ENCODE measurements around the gene GPR55. TPM values are rescaled to one million over a fixed set of nuclear protein-coding genes. Genes with fewer than 3 reads are reported as not detected.

Gene GPR55
- total and polyA plus RNA-seq, 10 of the 15 experiments (the other 5 are each of a cell fraction or from before 2014, with no cell fraction given) = 2.1 to 30.1 (median 16.2) TPM

- TF ChIP-seq ETV6 (conservative IDR thresholded peaks at IDR 0.05 in 1 of 2, IDR thresholded peaks at IDR 0.05 in 1 of 2; ENCODE audit: borderline replicate concordance in 1 of 2, low read depth in 1 of 2) = peak in 1 of 2 experiments; percentile 46; a peak in 1 of 4 replicates
- TF ChIP-seq SUZ12 (IDR thresholded peaks at IDR 0.05; ENCODE audit: unreplicated experiment) = no peak
- TF ChIP-seq RELB (IDR thresholded peaks at IDR 0.05; ENCODE audit: low read depth) = peak; percentile 82
- TF ChIP-seq SIN3A (IDR thresholded peaks at IDR 0.05; ENCODE audit: low read depth, low read length) = no peak
- no peak for TF ChIP-seq SIX5 (IDR thresholded peaks at IDR 0.05; ENCODE audit: low read depth, low read length, severe bottlenecking)
Measured at GRCh38 chr2:230925879-230926765, 1.1 kb upstream of the GPR55 start (continued).

GRCh38 chr2:230925443-230925878 lies 419 bp upstream of the GPR55 start:
- TSS peak; percentile 86 for BruUV-seq (replicated peaks)
- H3K4me3 ChIP-seq = peak overlapping the region; percentile 78
- no peaks in the 10 kb centered on the region for H3K9me3 ChIP-seq (replicated peaks; ENCODE audit: control insufficient read depth, insufficient read depth, low read length)
- in situ Hi-C loops (cut with MboI) = loop anchor here (10.0 kb wide), 1 partner anchor 59 kb away; no protein-coding TSS in a partner anchor
- ChIA-PET POLR2A (interaction anchor here (0.9 to 9.7 kb wide), 9 partner anchors 12 to 59 kb away, joined by 3 to 117 read pairs (median 12); no protein-coding TSS in a partner anchor), RAD21 (ENCODE audit: unreplicated experiment) (interaction anchor here (0.8 to 11.2 kb wide), 23 partner anchors 8 to 127 kb away, joined by 3 to 261 read pairs (median 7); partner anchors contain the start of gene ITM2C), CTCF (interaction anchor here (0.7 to 16.2 kb wide), 24 partner anchors 7 to 127 kb away, joined by 3 to 315 read pairs (median 11); partner anchors contain the start of gene ITM2C), SMC1A (ENCODE audit: uncharacterized antibody, unreplicated experiment) (interaction anchor here (0.8 to 16.5 kb wide), 15 partner anchors 8 to 101 kb away, joined by 3 to 248 read pairs (median 4); partner anchors contain the start of gene ITM2C)
- WGBS (ENCODE audit: insufficient coverage, insufficient replicate concordance, low lambda C conversion rate, missing lambda C conversion rate) = 1% methylated on average over 9 of the region's 9 CpGs
- no peaks in the 10 kb centered on the region for H4K20me1 ChIP-seq (ENCODE audit: control insufficient read depth, insufficient read depth)
- peak overlapping the region; percentile 98 for H3K27ac ChIP-seq (ENCODE audit: control insufficient read depth, insufficient read depth)
- peak overlapping the region; percentile 93 for H3K4me2 ChIP-seq (ENCODE audit: control insufficient read depth, insufficient read depth)
- H3K36me3 ChIP-seq (ENCODE audit: control insufficient read depth in 2 of 2, insufficient read depth in 2 of 2, low read length in 1 of 2) = no peaks in the 10 kb centered on the region
- FAIRE-seq (peak; percentile 61), ATAC-seq (peak; percentile 27), DNase-seq (ENCODE audit: low read depth, low spot score) (peak; percentile 51)
- H3K9ac ChIP-seq (ENCODE audit: control insufficient read depth, insufficient read depth, low read length) = peak overlapping the region; percentile 95
- H3K27me3 ChIP-seq (replicated peaks in 1 of 2; ENCODE audit: control insufficient read depth in 2 of 2, insufficient read depth in 2 of 2, low read length in 1 of 2) = no peaks in the 10 kb centered on the region
- intact Hi-C loops (cut with micrococcal nuclease; ENCODE audit: unreplicated experiment) = loop anchor here (1.0 to 2.0 kb wide), 5 partner anchors 23 to 131 kb away; partner anchors contain the start of gene PSMD1
- H3K4me1 ChIP-seq (ENCODE audit: control insufficient read depth, insufficient read depth, low read length) = peaks cover 42% of the 10 kb centered on the region
- peaks cover 50% of the 10 kb centered on the region for H3K79me2 ChIP-seq (ENCODE audit: control insufficient read depth, insufficient read depth, low read length)
- H2AFZ ChIP-seq (ENCODE audit: control insufficient read depth, low read depth, low read length) = peak overlapping the region; percentile 42
- TF ChIP-seq SMAD5 (IDR thresholded peaks at IDR 0.05; ENCODE audit: low read depth) (peak; percentile 71; the same call in 1 of the 2 replicates), EP300 (IDR thresholded peaks at IDR 0.05; ENCODE audit: borderline replicate concordance in 1 of 2, control insufficient read depth in 1 of 2, low read depth in 2 of 2, low read length in 2 of 2) (0 out of 4 replicates have a peak, but pooled peaks have one; percentile 24 to 28), FOXM1 (IDR thresholded peaks at IDR 0.05; ENCODE audit: low read depth, low read length) (no peak), TCF12 (IDR thresholded peaks at IDR 0.05; ENCODE audit: low read depth, low read length) (peak; percentile 74; the same call in 1 of the 2 replicates), REST (IDR thresholded peaks at IDR 0.05; ENCODE audit: low read depth, low read length) (no peak), RUNX3 (IDR thresholded peaks at IDR 0.05; ENCODE audit: low read length) (no peak), NFIC (IDR thresholded peaks at IDR 0.05; ENCODE audit: low read depth, low read length) (no peak), PKNOX1 (IDR thresholded peaks at IDR 0.05) (no peak)
